HCT116 (cell line): ENCODE data around the gene MS4A5.

ENCODE experiments used
- CEBPB ChIP-seq: IDR thresholded peaks from 2 replicates; pipeline ENCODE4 v1.6.1; 2012; ENCODE audit warnings: low read depth
- ELF1 ChIP-seq: IDR thresholded peaks from 2 replicates; pipeline ENCODE4 v1.6.1; 2012; ENCODE audit warnings: low read depth, borderline replicate concordance
- EZH2 ChIP-seq: fragments of 200-600 bp; sonication (generic); IDR thresholded peaks from 2 replicates; pipeline ENCODE4 v1.6.1; 2017; ENCODE audit warnings: antibody characterized with exemption, mixed run types
- POLR2A ChIP-seq: IDR thresholded peaks from 2 replicates; pipeline ENCODE4 v1.7.0; 2011; ENCODE audit warnings: borderline replicate concordance; ENCODE audit not compliant: insufficient read depth, insufficient read length; ENCODE audit errors: extremely low read depth
- POLR2AphosphoS5 ChIP-seq: IDR thresholded peaks from 2 replicates; pipeline ENCODE4 v1.6.1; 2011; ENCODE audit warnings: mild to moderate bottlenecking, low read depth, low read length, moderate library complexity
- RAD21 ChIP-seq: IDR thresholded peaks from 2 replicates; pipeline ENCODE4 v1.6.1; 2012; ENCODE audit warnings: low read depth, mild to moderate bottlenecking
- SIN3A ChIP-seq: IDR thresholded peaks from 2 replicates; pipeline ENCODE4 v1.6.1; 2012; ENCODE audit warnings: low read depth
- SP1 ChIP-seq: IDR thresholded peaks from 2 replicates; pipeline ENCODE4 v1.6.1; 2012; ENCODE audit warnings: low read depth
- YY1 ChIP-seq: IDR thresholded peaks from 2 replicates; pipeline ENCODE4 v1.6.1; 2011; ENCODE audit warnings: low read length, low read depth, moderate library complexity, mild to moderate bottlenecking; ENCODE audit not compliant: insufficient replicate concordance; ENCODE audit errors: extremely low read depth
- ZFX ChIP-seq: fragments of 450-650 bp; IDR thresholded peaks from 2 replicates; pipeline ENCODE4 v1.6.1; 2017
- TF ChIP-seq, protein P1 (sequence below), 3 experiments: fragments of 200-600 bp in 1 of 3; sonication (generic) in 1 of 3; IDR thresholded peaks in 2 of 3; conservative IDR thresholded peaks in 1 of 3; 2 replicates each; pipeline ENCODE4 v1.5.1; 2012 to 2017; ENCODE audit warnings: low read depth in 2 of 3, low read length in 2 of 3, antibody characterized with exemption in 1 of 3, borderline replicate concordance in 1 of 3, control low read depth in 1 of 3, mild to moderate bottlenecking in 1 of 3, mixed read lengths in 1 of 3, mixed run types in 1 of 3, moderate library complexity in 1 of 3; ENCODE audit not compliant: insufficient read depth in 1 of 3
- TF ChIP-seq, protein P2 (sequence below): IDR thresholded peaks from 2 replicates; pipeline ENCODE4 v1.6.1; 2012

DNA sequence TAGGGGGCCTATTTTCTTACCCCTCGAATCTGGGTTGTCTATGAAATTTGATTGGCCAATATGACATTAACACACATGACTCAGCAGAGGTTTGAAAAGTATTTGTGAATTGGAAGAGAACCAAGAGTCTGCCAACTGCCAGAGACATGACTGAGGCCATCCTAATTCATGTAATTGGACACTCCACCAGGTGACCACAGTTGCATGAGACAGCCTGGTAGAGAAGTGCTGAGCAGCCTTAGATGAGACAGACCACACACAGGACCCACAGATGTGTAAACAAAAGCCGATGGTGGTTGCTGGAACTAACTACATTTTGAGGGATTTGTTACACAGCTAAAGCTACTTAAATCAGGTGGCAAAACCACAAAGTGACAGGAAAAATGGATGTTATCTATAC, 855 bp upstream of the MS4A5 start:
- TF ChIP-seq, protein P1, sequence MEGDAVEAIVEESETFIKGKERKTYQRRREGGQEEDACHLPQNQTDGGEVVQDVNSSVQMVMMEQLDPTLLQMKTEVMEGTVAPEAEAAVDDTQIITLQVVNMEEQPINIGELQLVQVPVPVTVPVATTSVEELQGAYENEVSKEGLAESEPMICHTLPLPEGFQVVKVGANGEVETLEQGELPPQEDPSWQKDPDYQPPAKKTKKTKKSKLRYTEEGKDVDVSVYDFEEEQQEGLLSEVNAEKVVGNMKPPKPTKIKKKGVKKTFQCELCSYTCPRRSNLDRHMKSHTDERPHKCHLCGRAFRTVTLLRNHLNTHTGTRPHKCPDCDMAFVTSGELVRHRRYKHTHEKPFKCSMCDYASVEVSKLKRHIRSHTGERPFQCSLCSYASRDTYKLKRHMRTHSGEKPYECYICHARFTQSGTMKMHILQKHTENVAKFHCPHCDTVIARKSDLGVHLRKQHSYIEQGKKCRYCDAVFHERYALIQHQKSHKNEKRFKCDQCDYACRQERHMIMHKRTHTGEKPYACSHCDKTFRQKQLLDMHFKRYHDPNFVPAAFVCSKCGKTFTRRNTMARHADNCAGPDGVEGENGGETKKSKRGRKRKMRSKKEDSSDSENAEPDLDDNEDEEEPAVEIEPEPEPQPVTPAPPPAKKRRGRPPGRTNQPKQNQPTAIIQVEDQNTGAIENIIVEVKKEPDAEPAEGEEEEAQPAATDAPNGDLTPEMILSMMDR (IDR thresholded peaks at IDR 0.05 in 2 of 3, conservative IDR thresholded peaks at IDR 0.05 in 1 of 3; ENCODE audit: borderline replicate concordance in 1 of 3, insufficient read depth in 1 of 3, low read depth in 2 of 3, low read length in 2 of 3), result no peak
- no peak for TF ChIP-seq POLR2A
- TF ChIP-seq, protein P2, sequence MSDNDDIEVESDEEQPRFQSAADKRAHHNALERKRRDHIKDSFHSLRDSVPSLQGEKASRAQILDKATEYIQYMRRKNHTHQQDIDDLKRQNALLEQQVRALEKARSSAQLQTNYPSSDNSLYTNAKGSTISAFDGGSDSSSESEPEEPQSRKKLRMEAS, result no peak
- no peak for TF ChIP-seq POLR2AphosphoS5
- TF ChIP-seq EZH2, result no peak
- no peak for TF ChIP-seq ELF1
- TF ChIP-seq YY1, result no peak
- TF ChIP-seq RAD21, result no peak
- TF ChIP-seq SP1, result no peak
- TF ChIP-seq CEBPB, result no peak
- no peak for TF ChIP-seq SIN3A
- TF ChIP-seq ZFX, result no peak
